Uterus (tissue), 4 donors: Measurements from ENCODE around the gene PARD3. TPM values are rescaled to one million over a fixed set of nuclear protein-coding genes. Genes with fewer than 3 reads are reported as not detected.
A peak's percentile ranks its signal among the peaks of the same experiment; 100 is the strongest.

Experiments
- DNase-seq, 2 donors: peaks; one replicate each; pipeline ENCODE4 v3.0.0-alpha.2; 2019 to 2020
- H3K27ac ChIP-seq, 2 donors: fragments of 200-600 bp; sonication (generic); 1 replicate in 1 of 2; 2 replicates in 1 of 2; pipeline ENCODE4 v1.5.1; 2016 to 2018
- H3K27me3 ChIP-seq, 2 donors: fragments of 200-600 bp; sonication (generic); one replicate each; pipeline ENCODE4 v1.5.1; 2018 to 2019; ENCODE audit warnings: control low read depth in 1 of 2
- H3K36me3 ChIP-seq, 2 donors: fragments of 200-600 bp; sonication (generic); one replicate each; pipeline ENCODE4 v1.5.1; 2019; ENCODE audit warnings: control low read depth in 1 of 2
- H3K4me1 ChIP-seq, 2 donors: fragments of 200-600 bp; sonication (generic); one replicate each; pipeline ENCODE4 v1.5.1; 2018 to 2019; ENCODE audit warnings: control low read depth in 1 of 2
- H3K4me3 ChIP-seq, 2 donors: fragments of 200-600 bp; sonication (generic); 1 replicate in 1 of 2; 2 replicates in 1 of 2; pipeline ENCODE4 v1.5.1; 2018 to 2019; ENCODE audit warnings: mild to moderate bottlenecking in 1 of 2
- H3K9me3 ChIP-seq, 2 donors: fragments of 200-600 bp; sonication (generic); one replicate each; pipeline ENCODE4 v1.5.1; 2019; ENCODE audit warnings: control low read depth in 1 of 2
- CTCF ChIP-seq, 4 experiments: fragments of 200-600 bp in 2 of 4; fragments of 450-650 bp in 2 of 4; sonication (generic) in 2 of 4; IDR thresholded peaks; one replicate each; pipeline ENCODE4 v1.5.1; 2016 to 2019; ENCODE audit warnings: antibody characterized with exemption in 4 of 4, mild to moderate bottlenecking in 2 of 4, moderate library complexity in 1 of 4
- POLR2A ChIP-seq, 2 donors: fragments of 450-650 bp; IDR thresholded peaks; one replicate each; pipeline ENCODE4 v1.6.1; 2016; ENCODE audit warnings: antibody characterized with exemption in 2 of 2, mild to moderate bottlenecking in 1 of 2, moderate library complexity in 1 of 2
- intact Hi-C: fragments of 100-400 bp; cut with DNase I; formaldehyde crosslinking; loops from one replicate; pipeline ENCODE4 v1.15.1; 2023; ENCODE audit warnings: low total_unique reads
- total RNA-seq, 4 donors: library from RNA; depleted of rRNA in 3 of 4; stranded (reverse); fragments of >200 nt in 3 of 4; gene quantifications; one replicate each; pipeline versions ENCODE4 v1.1.0 to v1.2.4, GENCODE V29; 2014 to 2023
- donor health status: DM: yes; HTN: yes; CAD: no.

Gene PARD3
- total RNA-seq, 4 donors from 2014 or later: 42.1 to 96.1 (median 51.5) TPM

- Histone ChIP-seq H3K4me3 (no peak overlapping the region), H3K36me3 (no peaks in the 10 kb centered on the region), H3K4me1 (peaks cover 0 to 2% of the 10 kb centered on the region in 2 donors), H3K27me3 (no peaks in the 10 kb centered on the region), H3K27ac (no peak overlapping the region), H3K9me3 (no peaks in the 10 kb centered on the region)
- intact Hi-C loops: no loop called here
- DNase-seq: no peak
- TF ChIP-seq CTCF (IDR thresholded peaks at IDR 0.05): no peak
- no peak for TF ChIP-seq POLR2A (IDR thresholded peaks at IDR 0.05)
Measured at GRCh38 chr10:34719746-34720145, 95.3 kb downstream of the PARD3 start.

GRCh38 chr10:34719328-34719727 is 95.8 kb downstream of the PARD3 start:
- Histone ChIP-seq H3K9me3 (no peaks in the 10 kb centered on the region), H3K4me1 (peaks cover 0 to 4% of the 10 kb centered on the region in 2 donors), H3K27me3 (no peaks in the 10 kb centered on the region), H3K27ac (no peak overlapping the region), H3K36me3 (no peaks in the 10 kb centered on the region), H3K4me3 (no peak overlapping the region)
- TF ChIP-seq POLR2A (IDR thresholded peaks at IDR 0.05) (no peak), CTCF (IDR thresholded peaks at IDR 0.05) (no peak)
- DNase-seq: no peak
- intact Hi-C loops: no loop called here

GRCh38 chr10:34717429-34717828 is 97.7 kb downstream of the PARD3 start:
- no peak for DNase-seq

GRCh38 chr10:34716958-34717357 is 98.1 kb downstream of the PARD3 start:
- Histone ChIP-seq H3K27me3 (no peaks in the 10 kb centered on the region), H3K27ac (no peak overlapping the region), H3K36me3 (no peaks in the 10 kb centered on the region), H3K4me3 (no peak overlapping the region), H3K9me3 (no peaks in the 10 kb centered on the region), H3K4me1 (peaks cover 0 to 7% of the 10 kb centered on the region in 2 donors)
- DNase-seq: no peak
- no peak for TF ChIP-seq CTCF (IDR thresholded peaks at IDR 0.05)
- no peak for TF ChIP-seq POLR2A (IDR thresholded peaks at IDR 0.05)
- intact Hi-C loops: no loop called here

More at GRCh38 chr10:34717429-34717828, 97.7 kb downstream of the PARD3 start:
- Histone ChIP-seq H3K27ac (no peak overlapping the region), H3K4me3 (no peak overlapping the region), H3K27me3 (no peaks in the 10 kb centered on the region), H3K4me1 (peaks cover 0 to 7% of the 10 kb centered on the region in 2 donors), H3K9me3 (no peaks in the 10 kb centered on the region), H3K36me3 (no peaks in the 10 kb centered on the region)
- intact Hi-C loops: no loop called here
- no peak for TF ChIP-seq CTCF (IDR thresholded peaks at IDR 0.05)
- no peak for TF ChIP-seq POLR2A (IDR thresholded peaks at IDR 0.05)

GRCh38 chr10:34716234-34716633 is 98.9 kb downstream of the PARD3 start:
- Histone ChIP-seq H3K4me3 (no peak overlapping the region), H3K4me1 (peaks cover 0 to 7% of the 10 kb centered on the region in 2 donors), H3K9me3 (no peaks in the 10 kb centered on the region), H3K27me3 (no peaks in the 10 kb centered on the region), H3K36me3 (no peaks in the 10 kb centered on the region), H3K27ac (peak overlapping the region in 1 of 2 donors; percentile 3)
- DNase-seq: no peak
- no peak for TF ChIP-seq CTCF (IDR thresholded peaks at IDR 0.05)
- no peak for TF ChIP-seq POLR2A (IDR thresholded peaks at IDR 0.05)
- intact Hi-C loops: no loop called here
